Coronary artery (tissue), 2 donors: ENCODE measurements around the gene DTX4.

Experiments used
- DNase-seq: peaks from one replicate; pipeline ENCODE4 v3.0.0-alpha.2; 2017; ENCODE audit warnings: low spot score
- H3K27ac ChIP-seq, 2 donors: fragments of 200-600 bp; sonication (generic); one replicate each; pipeline ENCODE4 v1.5.1; 2016 to 2019
- H3K4me3 ChIP-seq: fragments of 200-600 bp; sonication (generic); 2 replicates; pipeline ENCODE4 v1.5.1; 2016; ENCODE audit warnings: mild to moderate bottlenecking, moderate library complexity
- TF ChIP-seq, protein P1 (sequence below): fragments of 200-600 bp; sonication (generic); IDR thresholded peaks from one replicate; pipeline ENCODE4 v1.5.1; 2019; ENCODE audit warnings: antibody characterized with exemption

Gene DTX4

DNA sequence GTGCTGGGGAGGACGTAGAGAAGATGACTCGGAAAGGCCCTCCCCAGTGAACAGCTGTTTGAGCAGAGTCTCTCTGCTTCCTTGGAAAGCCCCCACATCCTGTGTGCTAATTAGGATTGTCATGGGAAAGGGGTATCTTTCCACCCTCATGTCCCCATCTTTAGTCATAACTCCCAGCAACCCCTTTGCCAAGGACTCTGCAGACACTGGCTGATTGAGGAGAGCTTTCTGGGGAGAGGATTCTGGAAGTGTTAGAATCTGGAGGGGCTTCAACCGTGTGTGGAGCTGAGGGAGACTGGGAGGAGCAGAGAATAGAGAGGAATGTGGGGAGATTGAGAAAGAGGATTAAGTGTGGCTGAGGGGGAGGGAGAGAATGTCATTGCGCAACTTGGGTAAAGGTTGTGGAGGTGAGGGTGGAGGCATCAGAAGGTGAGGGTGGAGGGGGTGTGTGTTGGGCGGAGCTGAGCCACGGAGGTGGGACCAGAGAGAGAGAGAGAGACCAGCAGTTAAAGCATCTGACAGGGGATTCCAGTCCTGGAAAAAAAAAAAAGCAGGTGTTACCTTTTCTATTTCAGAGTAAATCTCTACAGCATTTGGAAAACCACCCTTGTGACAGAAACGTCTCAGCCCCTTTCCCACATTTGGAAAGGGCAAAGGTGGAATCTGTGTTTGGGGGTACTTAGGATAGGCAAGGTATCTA, 2.2 kb downstream of the DTX4 start:
- Histone ChIP-seq H3K27ac (peak overlapping the region in 1 of 2 donors; percentile 63), H3K4me3 (peak overlapping the region; percentile 80)
- TF ChIP-seq, protein P1, sequence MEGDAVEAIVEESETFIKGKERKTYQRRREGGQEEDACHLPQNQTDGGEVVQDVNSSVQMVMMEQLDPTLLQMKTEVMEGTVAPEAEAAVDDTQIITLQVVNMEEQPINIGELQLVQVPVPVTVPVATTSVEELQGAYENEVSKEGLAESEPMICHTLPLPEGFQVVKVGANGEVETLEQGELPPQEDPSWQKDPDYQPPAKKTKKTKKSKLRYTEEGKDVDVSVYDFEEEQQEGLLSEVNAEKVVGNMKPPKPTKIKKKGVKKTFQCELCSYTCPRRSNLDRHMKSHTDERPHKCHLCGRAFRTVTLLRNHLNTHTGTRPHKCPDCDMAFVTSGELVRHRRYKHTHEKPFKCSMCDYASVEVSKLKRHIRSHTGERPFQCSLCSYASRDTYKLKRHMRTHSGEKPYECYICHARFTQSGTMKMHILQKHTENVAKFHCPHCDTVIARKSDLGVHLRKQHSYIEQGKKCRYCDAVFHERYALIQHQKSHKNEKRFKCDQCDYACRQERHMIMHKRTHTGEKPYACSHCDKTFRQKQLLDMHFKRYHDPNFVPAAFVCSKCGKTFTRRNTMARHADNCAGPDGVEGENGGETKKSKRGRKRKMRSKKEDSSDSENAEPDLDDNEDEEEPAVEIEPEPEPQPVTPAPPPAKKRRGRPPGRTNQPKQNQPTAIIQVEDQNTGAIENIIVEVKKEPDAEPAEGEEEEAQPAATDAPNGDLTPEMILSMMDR = no peak
- DNase-seq = no peak

DNA sequence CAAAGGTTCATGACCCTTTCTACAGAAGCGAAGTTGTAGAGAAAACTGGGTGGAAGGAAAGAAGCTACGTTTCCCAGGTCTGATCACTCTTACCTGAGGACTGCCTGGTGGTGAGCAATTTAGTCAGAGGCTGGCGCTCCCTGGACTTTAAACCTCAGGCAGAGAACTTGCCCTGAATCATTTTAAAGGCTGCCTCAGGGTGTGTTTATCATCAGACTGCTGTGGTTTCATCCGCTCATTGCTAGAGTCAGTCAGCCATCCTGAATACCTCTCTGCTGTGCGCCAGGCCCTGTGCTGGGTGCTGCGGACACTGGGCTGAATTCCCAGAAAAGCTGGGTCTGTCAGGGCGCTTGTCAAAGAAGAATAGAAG, 2.7 kb downstream of the DTX4 start:
- DNase-seq = no peak
- TF ChIP-seq, protein P1 = no peak
- Histone ChIP-seq H3K4me3 (no peak overlapping the region), H3K27ac (peak overlapping the region in 1 of 2 donors; percentile 38)

DNA sequence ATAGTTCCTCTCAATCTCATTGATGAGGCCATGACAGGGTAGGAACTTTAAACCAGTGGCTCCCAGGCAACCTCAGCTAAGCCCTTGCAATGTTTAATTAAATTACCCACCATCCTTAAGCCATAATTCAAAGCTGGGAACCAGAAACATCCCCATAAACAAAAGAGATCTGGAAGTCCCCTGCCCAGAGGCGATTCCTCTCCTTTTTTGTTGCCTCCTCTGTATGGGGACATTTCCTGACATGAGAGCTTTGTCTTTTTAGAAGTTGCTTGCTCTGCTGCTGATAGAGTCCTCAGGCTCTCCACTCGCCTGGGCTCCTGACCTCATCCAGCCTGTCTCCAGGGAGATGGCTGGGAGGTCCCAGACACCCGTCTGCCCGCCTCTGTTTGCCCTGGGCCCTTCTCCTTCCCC, 3.2 kb downstream of the DTX4 start:
- H3K27ac ChIP-seq = peak overlapping the region in 1 of 2 donors; percentile 38
- DNase-seq = no peak
- no peak overlapping the region for H3K4me3 ChIP-seq
- TF ChIP-seq, protein P1 = no peak

DNA sequence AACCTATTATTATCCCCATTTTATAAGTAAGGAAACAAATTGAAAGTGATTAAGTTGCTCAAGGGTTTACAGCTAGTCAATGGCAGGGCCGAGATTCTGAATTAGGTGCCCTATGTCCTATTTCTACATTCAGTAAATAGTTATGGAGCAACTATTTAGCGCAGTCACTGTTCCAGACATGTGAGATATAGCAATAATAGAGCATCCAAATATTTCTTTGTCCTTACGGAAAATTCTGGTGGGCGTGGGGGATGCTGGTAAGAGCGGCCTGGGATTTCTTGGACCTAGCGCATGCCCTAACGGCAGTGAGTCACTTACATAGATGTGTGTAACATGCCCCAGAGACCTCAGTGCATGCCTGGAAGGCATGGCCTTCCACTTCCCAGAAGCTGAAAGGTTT, 4.4 kb downstream of the DTX4 start:
- TF ChIP-seq, protein P1 = no peak
- Histone ChIP-seq H3K4me3 (no peak overlapping the region), H3K27ac (no peak overlapping the region)
- DNase-seq = no peak

DNA sequence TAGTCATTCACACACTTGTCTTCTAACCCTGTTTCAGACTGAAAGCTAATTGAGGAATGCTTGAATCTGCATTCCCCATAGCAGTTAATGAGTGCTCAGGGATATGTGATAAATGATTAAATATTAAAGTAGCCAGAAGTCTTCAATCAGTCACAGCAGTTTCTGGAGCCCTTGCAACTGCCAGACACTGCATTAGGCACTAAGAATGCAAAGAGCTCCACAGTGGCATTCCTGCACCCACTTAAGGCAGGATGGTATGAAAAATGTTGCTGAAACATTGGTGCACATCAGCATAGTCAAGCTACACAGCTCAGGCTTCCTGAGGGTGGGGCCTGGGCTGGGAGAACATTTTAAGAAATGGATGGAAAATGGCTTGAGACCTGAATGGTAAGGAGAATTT, 6.5 kb downstream of the DTX4 start:
- Histone ChIP-seq H3K4me3 (no peak overlapping the region), H3K27ac (no peak overlapping the region)
- DNase-seq = no peak
- TF ChIP-seq, protein P1 = no peak

DNA sequence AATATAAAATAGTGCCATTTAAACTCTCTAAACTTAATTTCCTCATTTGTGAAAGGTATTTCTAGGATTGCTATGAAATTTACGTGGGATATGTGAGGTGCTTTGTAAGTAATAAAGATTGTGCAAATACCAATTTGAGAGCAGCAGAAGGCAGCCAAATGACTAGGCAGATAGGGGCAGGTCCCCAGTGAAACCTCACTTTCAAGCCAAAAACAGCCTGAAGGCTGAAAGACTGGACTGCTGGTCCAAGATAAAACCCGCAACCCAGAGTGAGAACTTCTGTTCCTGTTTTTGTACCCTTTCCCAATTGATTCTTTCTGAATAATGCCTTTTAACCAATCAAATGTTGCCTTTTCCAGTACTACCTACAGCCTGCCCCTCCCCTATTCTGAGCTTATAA, 7.2 kb downstream of the DTX4 start:
- TF ChIP-seq, protein P1 = no peak
- no peak for DNase-seq
- no peak overlapping the region for H3K27ac ChIP-seq
- no peak overlapping the region for H3K4me3 ChIP-seq

DNA sequence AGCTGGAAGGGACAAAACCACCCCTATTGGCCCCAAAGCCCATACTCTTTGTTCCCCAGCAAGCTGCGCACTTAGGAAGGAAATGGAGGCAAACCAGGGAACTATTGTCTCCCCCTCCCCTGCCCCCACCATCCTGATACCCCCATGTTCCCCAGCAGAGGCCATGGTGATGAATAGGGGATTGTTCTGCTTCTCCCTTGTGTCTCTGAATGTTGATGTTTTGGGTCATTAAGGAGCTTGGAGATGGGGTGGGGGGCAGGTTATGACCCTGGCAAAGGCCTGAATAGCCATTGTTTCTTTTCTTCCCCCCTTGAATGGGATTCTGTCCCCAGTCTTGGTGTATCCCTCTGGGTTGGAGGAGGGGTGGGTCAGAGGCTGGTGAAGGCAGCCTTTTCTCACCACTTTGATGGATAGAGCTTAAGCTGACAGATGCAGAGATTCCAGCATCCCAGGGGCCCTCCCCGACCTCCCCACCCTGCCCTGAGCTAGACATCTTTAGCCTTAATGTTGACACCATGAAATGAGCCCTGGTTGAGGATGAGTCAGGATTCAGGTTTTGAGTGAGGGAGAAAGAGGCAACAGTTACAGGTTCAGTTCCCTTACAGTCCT, 8.3 kb downstream of the DTX4 start:
- TF ChIP-seq, protein P1 = no peak
- Histone ChIP-seq H3K27ac (no peak overlapping the region), H3K4me3 (no peak overlapping the region)
- no peak for DNase-seq
